Activated CD8-positive, alpha-beta memory T cell treated with anti-CD3 and anti-CD28 coated beads, Interleukin-2, amount 50 U/mL, for 4 hours (primary cell): ENCODE measurements around the gene TMEM18.
"Not testable (repeated sequence)": the region's sequence is repeated elsewhere in the genome, so short reads cannot be mapped to it uniquely, and the experiment has no call there.

Source experiments
- DNase-seq: peaks from one replicate; pipeline ENCODE4 v3.0.0-alpha.2; 2020

TMEM18 gene

DNA sequence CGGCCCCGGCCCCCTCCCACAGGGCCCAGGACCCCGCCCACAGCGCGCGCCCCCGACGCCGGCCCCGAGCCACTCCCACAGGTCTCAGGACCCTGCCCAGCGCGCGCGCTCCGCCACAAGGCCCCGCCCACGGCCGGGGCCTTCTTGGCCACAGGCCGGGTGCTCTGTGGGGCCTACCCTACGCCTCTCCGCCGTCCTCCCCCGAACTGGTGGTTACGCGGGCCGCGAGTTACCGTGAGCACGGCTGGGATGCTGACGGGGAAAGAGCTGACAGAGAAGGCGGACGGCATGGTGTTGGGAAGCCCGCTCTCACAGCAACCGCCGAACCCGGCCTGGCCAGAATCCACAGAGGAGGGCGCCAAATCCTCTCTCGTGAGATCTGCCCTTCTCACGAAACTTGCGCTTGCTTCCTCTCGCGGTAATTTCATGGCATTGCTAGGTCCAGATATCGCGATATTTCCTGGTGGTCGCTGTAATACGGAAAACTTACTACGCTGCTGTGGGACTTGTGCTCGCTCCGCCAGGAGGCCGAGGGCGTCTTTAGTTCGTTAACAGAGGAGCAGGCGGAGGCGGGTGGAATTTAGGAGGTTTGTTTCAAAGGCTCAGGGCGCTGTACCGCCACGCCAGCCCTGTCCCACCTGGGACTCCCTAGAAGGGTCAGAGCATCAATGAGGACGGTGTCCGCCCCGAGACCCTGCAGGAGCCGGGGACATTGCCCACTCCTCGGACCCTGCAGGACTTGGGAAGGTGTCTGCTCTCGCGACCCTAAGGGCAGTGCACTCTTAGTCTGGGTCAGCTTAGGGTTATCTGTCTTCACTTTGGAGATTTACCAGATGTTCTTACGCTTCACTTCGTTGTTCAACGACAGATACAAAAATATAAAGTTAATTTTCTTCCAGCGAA lies at the start of gene TMEM18:
TMEM18 (minus strand) TSS at position 351 of the 903 bp plus-strand sequence; CDS start at position 290, 61 bp downstream.
- peak; percentile 97 for DNase-seq

DNA sequence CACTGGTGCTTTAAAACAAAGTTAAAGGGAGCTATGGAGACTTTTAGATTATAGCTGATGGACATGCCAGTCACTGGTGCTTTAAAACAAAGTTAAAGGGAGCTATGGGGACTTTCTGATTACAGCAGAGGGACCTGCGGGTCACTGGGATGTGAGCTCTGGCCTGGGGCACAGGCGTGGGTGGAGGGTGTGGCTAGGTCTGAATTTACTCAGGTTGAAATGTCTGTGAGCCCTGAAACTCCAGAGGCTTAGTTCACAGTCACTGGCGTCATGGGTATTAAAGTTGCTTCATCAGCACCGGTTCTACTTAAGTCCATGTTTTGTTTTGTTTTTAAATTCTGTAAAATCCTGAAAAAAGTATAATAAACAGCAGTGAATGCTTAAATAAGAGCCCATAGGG lies 49.0 kb upstream of the TMEM18 start:
- no peak for DNase-seq

DNA sequence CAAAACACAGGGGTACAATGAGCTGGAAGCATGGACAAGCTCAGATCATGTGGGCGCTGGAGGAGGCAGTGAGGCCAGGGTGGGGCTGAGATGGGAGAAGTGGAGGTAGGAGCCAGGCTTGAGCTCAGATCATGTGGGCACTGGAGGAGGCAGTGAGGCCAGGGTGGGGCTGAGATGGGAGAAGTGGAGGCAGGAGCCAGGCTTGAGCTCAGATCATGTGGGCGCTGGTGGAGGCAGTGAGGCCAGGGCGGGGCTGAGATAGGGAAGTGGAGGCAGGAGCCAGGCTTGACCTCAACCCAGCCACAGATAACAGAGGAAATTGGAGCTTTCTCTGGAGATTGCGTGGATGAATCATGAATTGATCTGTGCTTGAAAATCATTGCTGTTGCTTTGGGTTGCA lies 48.3 kb upstream of the TMEM18 start:
- DNase-seq: no peak

DNA sequence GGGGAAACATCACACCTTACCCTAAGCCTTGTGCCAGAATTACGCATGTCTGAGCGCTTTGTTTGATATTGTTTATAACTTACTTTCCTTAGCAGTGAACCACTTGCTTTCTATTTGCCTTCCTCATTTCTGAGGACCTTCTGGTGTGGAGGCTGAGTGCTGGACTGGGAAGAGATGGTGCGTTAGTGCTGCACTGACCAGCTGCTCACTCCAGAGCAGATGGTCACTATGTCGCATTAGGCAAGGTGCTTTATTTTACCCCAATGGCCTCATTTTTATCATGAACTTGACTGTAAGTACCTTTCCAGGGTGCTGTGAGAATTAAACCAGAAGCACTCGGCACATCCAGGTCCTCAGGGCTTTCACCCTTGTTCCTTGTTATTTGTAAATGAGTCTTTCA lies 46.6 kb upstream of the TMEM18 start:
- no peak for DNase-seq

DNA sequence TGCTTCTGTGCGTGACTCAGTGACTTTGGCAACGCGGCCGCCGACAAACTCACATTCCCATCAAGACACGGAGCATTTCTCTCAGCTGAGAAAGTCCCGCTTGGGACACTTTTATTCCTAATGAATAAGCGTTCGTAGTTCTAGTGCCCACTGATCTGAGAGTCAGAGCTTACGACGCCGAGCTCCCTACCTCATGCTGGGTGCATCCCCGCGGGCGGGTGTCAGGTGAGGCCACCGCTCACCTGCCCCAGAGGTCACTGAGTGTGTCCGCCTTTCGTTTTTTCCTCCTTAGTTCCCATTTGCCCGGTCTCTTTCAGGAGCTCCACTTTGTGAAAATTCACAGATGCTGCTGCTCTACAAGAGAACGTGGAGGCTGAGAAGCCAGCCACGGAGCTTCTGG lies 43.6 kb upstream of the TMEM18 start:
- DNase-seq: no peak

DNA sequence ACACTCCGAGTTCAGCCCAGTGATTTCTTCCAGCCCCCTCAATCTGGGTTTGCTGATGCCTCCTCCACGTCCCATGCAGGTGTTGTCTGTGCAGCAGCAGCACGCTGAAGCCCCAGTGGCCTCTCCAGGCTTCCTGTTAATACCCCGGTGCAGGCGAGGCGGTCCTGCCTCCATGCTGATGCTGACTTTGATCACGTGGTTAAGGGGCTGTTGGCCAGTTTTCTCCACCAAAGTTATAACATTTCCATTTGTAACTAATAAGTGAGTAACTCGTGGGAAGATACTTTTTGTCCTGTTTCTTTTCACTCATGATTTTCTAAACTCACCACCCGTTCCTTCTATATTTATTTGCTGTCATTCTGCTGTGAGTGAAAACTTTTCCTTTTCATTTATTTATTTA lies 42.5 kb upstream of the TMEM18 start:
- DNase-seq: no peak

DNA sequence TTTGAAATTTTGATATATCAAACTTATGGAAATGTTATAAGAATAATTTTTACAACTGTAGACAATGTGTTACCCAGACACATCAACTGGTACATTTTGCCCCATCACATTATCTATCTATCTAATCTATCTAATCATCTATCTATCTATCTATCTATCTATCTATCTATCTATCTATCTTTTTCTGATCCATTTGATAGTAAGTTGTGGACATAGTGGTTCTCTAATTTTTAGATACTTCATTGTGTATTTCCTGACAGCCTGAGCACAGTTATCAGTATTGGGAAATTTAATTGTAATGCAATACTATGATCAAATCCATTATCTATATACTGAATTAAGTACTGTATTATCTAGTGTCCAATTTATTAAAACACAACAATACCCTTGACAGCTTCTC lies 42.0 kb upstream of the TMEM18 start:
- DNase-seq: no peak

DNA sequence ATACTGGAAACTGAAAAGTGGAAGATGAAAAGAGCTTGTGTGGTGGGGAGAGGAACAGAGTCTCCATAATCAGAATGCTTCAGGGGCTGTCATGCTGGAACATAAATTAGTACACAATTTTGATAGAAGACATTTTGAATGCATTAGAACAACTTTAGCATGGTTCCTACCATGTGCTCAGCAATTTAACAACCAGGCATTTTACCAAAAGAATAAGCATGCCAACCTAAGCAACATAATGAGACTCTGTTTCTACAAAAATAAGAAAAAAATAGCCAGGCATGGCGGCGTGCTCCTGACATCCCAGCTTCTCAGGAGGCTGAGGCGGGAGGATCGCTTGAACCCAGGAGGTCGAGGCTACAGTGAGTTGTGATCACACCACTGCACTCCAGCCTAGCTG lies 40.5 kb upstream of the TMEM18 start:
- DNase-seq: no peak

DNA sequence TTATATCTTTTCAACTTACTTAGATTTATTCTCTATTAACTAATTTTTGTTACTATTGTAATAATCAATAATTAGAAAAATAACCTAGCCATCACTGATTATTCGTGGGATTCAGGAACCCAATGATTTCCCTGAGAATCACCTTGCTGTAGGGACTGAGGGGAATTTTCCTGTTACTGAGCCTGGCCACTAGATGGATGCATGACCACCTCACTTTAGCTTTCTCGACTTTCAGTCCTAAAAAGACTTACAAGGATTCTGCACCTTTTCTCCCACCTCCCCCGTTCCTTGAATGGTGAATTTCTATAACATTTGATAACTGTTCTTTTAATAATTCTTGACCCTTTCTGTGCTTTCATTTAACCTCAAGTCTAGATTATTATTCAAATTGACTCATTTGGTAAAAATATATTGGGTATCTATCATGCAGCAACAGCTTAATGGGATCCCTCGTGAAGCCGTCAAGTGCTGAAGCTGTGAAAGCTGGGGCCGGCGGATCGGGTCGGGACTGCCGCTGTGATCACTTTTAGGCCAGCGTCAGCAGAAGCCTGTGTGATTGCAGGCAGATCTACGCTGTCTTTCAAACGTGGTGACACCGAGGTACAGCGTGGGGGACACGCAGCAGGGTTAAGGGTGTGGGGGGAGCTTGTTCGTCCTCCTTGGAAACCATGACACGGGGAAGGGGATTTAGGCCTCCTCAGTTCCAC lies 38.8 kb upstream of the TMEM18 start:
- DNase-seq: no peak

DNA sequence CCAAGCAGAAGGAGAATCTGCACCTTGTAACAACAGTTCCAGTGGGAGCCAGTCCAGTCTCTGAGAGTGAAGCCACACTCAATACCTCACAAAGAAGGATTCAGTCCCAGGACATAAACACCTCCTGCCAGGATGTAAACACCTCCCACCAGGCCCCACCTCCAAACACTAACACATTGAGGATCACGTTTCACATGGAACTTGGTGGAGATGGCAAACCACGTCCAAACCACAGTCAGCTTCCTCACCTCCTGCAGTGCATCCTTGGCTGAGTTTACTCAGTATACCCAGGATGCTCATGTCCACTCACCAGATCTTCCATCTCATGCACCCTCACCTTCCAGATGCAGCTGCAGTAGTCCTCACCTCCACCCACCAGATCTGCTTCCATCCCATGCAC lies 37.8 kb upstream of the TMEM18 start:
- no peak for DNase-seq

DNA sequence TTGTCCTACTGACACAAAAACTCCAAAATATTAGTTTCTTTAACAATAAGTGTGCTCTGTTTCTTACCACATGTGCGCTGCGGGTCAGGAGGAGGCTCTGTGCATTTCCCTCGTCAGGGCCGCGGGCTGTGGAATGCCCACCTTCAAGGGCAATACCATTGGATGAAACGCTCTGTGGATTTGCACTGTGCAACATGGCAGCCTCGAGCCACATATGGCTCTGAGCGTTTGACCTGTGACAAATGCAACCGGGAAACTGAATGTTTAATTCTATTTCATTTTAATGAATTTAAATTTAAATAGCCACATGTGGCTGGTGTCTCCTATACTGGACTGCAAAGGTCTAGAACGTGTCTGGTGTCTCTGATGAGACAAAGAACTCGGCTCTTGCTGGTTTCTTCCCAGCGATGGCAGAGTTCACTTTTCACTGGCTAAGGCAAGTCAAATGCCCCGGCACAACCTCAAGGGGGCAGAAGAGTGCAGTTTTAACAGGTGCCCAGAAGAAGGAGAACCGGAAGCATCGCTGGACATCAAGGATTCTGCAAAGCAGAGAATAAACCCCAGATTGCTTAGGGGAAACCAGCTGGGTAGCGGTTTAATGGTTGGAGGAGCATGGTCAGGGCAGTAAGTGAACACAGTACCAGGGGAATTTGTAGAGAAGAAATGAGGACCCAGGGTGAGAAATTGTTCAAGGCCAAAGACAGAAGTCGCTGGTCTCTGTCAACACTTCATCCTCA lies 37.0 kb upstream of the TMEM18 start:
- DNase-seq: no peak

DNA sequence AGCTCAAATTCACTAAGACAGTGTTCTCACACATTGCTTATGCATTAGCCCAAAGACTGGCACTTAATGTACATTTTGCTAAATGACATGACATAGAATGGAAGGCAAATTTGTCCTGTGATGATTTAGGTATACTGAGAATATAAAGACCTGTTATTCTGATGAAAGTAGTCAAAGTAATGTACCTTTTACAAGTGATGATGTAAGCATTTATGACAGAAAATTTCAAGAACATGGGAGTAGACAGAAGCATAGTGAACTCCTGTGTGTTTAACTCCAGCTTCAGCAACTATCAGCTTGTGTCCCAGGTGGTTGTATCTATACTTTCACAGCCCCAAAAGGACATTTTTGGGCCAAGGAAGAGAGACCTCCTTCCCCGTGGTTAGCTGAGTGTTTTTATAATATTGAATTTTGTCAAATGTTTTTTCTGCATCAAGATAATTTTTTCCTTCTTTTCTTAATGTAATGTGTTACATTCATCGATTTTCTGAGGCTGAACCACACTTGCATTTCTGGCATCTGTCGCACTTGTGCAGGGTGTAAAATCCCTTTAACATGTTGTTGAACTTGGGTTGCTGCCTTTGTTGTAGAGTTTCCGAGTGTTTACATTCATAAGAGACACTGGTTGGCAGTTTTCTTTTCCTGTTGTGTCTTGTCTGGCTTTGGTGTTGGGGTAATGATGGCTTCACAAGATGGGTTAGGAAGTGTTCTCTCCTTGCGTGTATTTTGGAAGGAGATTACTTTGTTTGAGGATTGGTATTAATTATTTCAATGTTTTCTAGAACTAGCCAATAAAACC lies 33.9 kb upstream of the TMEM18 start:
- DNase-seq: no peak

DNA sequence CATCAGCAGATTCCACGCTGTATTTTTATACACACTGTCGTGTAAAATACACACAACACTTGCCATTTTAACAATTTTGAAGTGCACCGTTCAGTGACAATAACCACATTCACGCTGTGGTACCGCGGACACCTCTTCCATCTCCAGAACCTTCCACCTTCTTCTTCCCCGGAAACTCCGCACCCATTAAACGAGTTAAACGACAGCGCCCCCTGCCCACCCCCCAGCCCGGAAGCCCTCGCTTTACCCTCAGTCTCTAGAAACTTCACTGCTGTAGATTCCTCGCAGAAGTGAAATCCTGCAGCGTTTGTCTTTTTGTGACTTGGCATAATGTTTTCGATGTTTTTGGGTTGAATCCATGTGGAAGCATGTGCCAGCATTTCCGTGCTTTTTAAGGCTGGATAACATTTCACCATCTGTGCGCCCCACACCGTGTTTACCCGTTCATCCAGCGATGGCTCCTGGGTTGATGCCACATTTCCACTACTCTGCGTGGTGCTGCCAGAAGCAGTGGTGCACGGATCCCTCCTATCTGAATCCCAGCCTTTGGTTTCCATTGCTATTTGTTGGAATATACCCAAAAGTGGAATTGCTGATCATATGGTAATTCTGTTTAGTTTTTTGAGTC lies 32.0 kb upstream of the TMEM18 start:
- no peak for DNase-seq

DNA sequence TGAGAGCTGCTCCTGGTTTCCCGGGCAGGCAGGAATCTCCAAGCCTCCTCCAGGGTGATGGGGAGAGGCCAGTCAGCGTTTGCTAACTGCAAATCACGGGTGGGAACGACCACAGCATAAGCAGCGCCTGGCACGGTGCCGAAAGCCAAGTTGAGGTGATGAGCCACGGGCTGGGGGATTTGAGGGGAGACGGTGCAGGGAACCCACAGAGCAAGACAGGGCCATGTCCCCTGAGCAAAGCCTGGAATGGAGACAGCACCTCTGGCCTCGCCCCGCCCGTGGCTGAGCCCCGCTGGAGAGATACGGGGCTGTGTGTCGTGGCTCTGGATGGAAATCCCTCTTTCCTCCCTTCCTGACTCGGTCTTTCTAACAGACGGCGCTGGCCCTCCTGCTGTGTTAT lies 31.5 kb upstream of the TMEM18 start:
- DNase-seq: no peak

DNA sequence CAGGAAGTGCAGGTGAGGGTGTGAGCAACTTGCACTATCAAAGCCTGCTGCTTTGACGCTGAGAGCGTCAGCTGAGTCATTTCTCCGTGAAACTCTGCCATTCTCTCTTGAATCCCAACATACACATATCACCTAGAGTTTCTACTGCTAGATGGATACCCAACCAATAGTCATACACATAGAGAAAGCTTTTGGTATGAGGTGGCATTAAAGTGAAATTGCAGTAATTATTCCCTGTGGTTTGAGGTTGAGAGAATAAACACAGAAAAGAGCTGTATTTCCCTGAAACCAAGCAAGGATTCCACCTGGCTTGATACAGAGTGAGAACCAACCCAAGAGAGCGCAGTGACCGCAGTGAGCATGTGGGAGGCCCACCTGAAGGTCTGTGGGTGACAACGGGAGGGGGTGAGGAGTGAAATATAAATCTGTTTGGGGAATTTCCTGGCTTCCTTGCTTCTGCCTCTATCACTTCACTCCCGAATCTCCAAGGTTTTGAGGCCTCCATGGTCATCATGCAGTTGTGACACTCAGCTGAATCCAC lies 28.8 kb upstream of the TMEM18 start:
- DNase-seq: no peak

DNA sequence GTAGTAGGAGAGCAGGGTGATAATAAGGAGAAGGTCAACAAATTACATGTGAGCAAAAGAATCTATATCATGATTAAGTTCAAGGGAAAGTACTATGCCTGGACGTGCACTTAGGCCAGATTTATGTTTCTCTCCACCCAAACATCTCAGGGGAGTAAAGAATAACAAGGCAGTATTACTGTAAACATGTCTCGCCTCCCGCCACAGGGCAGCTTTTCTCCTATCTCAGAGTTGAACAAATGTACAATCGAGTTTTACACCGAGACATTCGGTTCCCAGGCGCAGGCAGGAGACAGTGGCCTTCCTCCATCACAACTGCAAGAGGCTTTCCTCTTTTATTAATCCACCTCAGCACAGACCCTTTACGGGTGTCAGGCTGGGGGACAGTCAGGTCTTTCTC lies 25.6 kb upstream of the TMEM18 start:
- not testable (repeated sequence) for DNase-seq

DNA sequence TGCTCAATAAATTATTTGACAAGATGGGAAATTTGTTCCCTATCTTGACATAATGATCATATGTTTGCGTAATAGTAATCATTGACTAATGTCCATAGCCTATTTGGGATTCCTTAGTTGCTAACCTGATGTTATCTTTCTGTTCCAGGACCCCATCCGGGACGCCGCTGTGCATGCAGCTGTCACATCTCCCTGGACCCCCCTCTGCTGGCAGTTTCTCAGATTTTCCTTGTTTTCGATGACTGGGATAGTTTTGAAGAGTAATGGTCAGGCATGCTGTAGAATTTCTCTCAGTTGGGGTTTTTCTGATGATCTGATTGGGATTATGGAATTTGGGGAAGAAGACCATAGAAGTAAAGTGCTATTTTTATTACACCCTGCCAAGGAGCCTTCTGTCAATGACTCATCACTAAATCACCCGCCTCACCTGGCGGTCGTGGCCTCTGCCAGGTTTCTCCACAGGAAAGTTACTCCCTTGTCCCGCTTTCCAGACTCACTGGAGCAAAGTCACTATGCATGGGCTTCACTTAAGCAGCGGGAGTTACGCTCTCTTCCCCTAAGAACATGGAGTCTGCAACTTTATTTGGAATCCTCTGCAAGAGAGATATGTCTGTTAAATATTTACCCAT lies 19.9 kb upstream of the TMEM18 start:
- DNase-seq: no peak

DNA sequence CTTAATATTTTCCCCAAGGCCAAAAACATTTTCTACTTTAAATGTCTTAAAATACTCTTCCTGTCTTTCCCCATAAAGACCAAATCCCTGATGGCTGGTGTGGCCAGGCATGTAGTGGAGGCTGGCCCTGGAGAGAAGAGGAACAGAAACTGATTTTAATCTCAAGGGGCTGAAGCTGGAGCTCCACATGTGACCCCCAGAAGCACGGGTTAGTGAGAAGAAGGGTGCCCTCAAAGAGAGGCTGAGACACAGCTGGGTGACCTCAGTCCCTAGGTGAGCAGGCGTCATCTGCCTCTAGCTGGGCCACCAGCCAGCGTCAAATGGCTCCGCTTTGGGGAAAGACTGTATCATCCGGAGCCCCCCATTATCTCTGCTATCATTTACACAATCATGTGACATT lies 19.3 kb upstream of the TMEM18 start:
- no peak for DNase-seq

DNA sequence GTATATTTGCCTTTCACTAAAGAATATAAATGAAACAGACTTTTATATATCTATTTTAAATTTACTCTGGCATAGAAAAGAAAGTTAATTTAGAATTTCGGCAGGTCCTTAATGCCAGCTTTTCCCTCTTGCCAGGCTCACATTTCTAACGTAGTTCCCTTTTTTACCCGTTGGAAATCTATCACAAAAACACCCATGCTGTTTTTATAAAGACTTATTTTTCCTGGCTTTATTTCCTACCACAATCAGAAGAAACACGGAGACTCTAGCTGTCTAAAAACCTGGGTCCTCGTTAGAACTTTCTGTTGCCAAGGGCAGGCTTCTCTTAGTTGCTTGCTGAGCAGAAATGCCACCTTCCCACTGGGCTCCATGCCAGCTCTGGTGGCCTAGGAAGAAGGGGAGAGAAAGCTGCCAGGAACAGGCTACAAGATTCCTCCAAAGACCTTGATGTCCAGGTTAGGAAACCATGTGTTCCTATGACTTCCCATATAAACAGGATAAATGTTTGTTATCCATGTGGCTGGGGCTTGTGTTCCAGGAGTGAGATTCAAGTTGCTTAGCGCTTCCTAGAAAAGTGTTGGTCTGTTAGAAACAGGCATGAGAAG lies 17.8 kb upstream of the TMEM18 start:
- no peak for DNase-seq

DNA sequence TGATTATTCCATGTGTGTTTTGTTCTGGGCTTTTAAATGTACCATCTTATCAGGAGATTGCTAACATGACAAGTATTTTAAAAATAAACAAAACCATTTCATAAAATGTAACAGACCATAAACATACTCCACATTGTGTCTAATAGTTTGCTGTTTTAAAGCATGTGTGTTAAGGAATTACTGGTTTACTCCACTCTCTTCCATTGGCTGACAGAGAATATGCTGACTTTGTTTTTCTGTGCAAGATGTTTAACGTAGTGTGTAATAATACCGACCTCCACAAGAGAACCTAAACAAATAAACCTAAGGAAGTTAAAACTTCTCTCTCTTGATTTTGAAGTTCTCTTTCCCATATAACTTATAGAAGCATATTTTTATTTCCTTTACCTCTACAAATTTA lies 17.0 kb upstream of the TMEM18 start:
- DNase-seq: no peak

DNA sequence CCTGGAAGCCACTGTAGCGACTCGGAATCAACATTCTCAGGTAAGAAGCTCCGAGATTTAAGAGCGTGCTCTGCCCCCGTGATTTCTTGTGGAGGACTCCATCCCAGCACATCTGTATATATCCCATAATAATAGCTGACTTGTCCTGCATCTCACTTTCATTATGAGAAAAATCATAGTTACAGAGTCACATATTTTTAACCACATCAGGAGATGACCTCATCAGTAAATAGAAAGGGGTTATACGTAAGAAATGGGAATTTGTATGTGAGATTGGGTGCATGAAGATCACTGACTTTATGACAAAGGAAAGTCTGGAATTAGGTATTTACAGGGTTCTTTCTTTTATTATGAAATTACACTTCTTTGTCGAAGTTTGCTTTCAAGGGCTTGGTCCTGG lies 16.4 kb upstream of the TMEM18 start:
- no peak for DNase-seq
